ENCODE measurements around the gene PIGM. TPM values are rescaled to one million over a fixed set of nuclear protein-coding genes. Genes with fewer than 3 reads are reported as not detected.

The PIGM gene
- total and polyA plus RNA-seq, 2 experiments from 2014 or later: 6.3 to 10.5 TPM

GRCh38 chr1:160049101-160049500 is 17.3 kb upstream of the PIGM start:
- Histone ChIP-seq H3K9me2 (replicated peaks; ENCODE audit: insufficient read depth) (no peaks in the 10 kb centered on the region), H3K4me2 (no peak overlapping the region), H3K27me3 (peaks cover 24% of the 10 kb centered on the region), H3K4me1 (ENCODE audit: insufficient read depth) (peaks cover 4% of the 10 kb centered on the region), H3K27ac (no peak overlapping the region), H2AFZ (no peak overlapping the region), H3K36me3 (replicated peaks; ENCODE audit: insufficient read depth, low read depth) (no peaks in the 10 kb centered on the region), H3K79me2 (no peaks in the 10 kb centered on the region), H4K20me1 (ENCODE audit: insufficient read depth, poor library complexity, severe bottlenecking) (no peaks in the 10 kb centered on the region), H3K9me3 (ENCODE audit: low read depth) (no peaks in the 10 kb centered on the region), H3K4me3 (no peak overlapping the region)
- TF ChIP-seq EZH2 (IDR thresholded peaks at IDR 0.05; ENCODE audit: borderline replicate concordance) (no peak), EZH2phosphoT487 (IDR thresholded peaks at IDR 0.05; ENCODE audit: low read depth, severe bottlenecking, unreplicated experiment) (no peak), CTCF (IDR thresholded peaks at IDR 0.05; ENCODE audit: poor library complexity) (no peak)
- WGBS (ENCODE audit: low lambda C conversion rate, missing lambda C conversion rate): 74% methylated on average over 3 of the region's 3 CpGs
- DNase-seq (ENCODE audit: low spot score): no peak

GRCh38 chr1:160048335-160048734 is 16.5 kb upstream of the PIGM start:
- no peak overlapping the region for H2AFZ ChIP-seq
- no peak overlapping the region for H3K4me2 ChIP-seq
- no peak overlapping the region for H3K4me3 ChIP-seq
- TF ChIP-seq CTCF (IDR thresholded peaks at IDR 0.05; ENCODE audit: poor library complexity) (no peak), EZH2phosphoT487 (IDR thresholded peaks at IDR 0.05; ENCODE audit: low read depth, severe bottlenecking, unreplicated experiment) (no peak), EZH2 (IDR thresholded peaks at IDR 0.05; ENCODE audit: borderline replicate concordance) (no peak)
- peaks cover 4% of the 10 kb centered on the region for H3K4me1 ChIP-seq (ENCODE audit: insufficient read depth)
- no peak overlapping the region for H3K27ac ChIP-seq
- H3K79me2 ChIP-seq: no peaks in the 10 kb centered on the region
- H3K27me3 ChIP-seq: peaks cover 24% of the 10 kb centered on the region
- DNase-seq (ENCODE audit: low spot score): no peak
- H3K9me3 ChIP-seq (ENCODE audit: low read depth): no peaks in the 10 kb centered on the region
- H3K36me3 ChIP-seq (replicated peaks; ENCODE audit: insufficient read depth, low read depth): no peaks in the 10 kb centered on the region
- no peaks in the 10 kb centered on the region for H4K20me1 ChIP-seq (ENCODE audit: insufficient read depth, poor library complexity, severe bottlenecking)
- H3K9me2 ChIP-seq (replicated peaks; ENCODE audit: insufficient read depth): no peaks in the 10 kb centered on the region

- TF ChIP-seq EZH2 (IDR thresholded peaks at IDR 0.05; ENCODE audit: borderline replicate concordance) (no peak), EZH2phosphoT487 (IDR thresholded peaks at IDR 0.05; ENCODE audit: low read depth, severe bottlenecking, unreplicated experiment) (no peak), CTCF (IDR thresholded peaks at IDR 0.05; ENCODE audit: poor library complexity) (no peak)
- H3K36me3 ChIP-seq (replicated peaks; ENCODE audit: insufficient read depth, low read depth): no peaks in the 10 kb centered on the region
- H3K4me3 ChIP-seq: no peak overlapping the region
- no peaks in the 10 kb centered on the region for H3K79me2 ChIP-seq
- H3K4me1 ChIP-seq (ENCODE audit: insufficient read depth): peaks cover 4% of the 10 kb centered on the region
- H3K9me2 ChIP-seq (replicated peaks; ENCODE audit: insufficient read depth): no peaks in the 10 kb centered on the region
- H3K27me3 ChIP-seq: peaks cover 16% of the 10 kb centered on the region
- H2AFZ ChIP-seq: no peak overlapping the region
- H3K27ac ChIP-seq: no peak overlapping the region
- no peaks in the 10 kb centered on the region for H4K20me1 ChIP-seq (ENCODE audit: insufficient read depth, poor library complexity, severe bottlenecking)
- DNase-seq (ENCODE audit: low spot score): no peak
- 69% methylated on average over 9 of the region's 9 CpGs for WGBS (ENCODE audit: low lambda C conversion rate, missing lambda C conversion rate)
- peak overlapping the region; percentile 62 for H3K4me2 ChIP-seq
- H3K9me3 ChIP-seq (ENCODE audit: low read depth): no peaks in the 10 kb centered on the region
Measured at GRCh38 chr1:160047111-160047991, 15.6 kb upstream of the PIGM start.

All from hepatocyte (in vitro differentiated cells).